Islet precursor cell (in vitro differentiated cells): Measurements from ENCODE around the gene DNAL1.

Experiments used
- DNase-seq: peaks from one replicate; pipeline ENCODE4 v3.0.0-alpha.2; 2018

Gene DNAL1

GRCh38 chr14:73726025-73726961, 81.5 kb downstream of the DNAL1 start:
- no peak for DNase-seq

DNA sequence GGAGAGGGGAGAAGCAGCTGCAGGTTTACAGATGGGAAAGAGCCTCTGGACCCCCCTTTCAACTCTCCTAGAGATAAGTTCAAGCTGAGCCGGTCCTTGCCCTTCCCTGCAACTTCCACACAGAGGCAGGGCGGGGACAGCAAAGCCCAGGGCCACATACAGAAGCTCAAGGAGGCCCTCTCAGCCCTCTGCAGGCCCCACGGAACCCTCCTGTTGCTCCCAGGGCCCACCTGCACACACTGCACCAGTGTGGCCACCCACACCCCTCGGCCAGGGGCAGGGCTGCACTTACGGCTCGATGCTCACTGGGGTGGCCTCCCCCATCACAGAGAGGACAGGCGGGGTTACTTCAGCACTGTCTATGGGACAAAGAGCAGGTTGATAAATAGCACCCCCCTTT, 82.4 kb downstream of the DNAL1 start:
- DNase-seq = no peak

- peak; percentile 94 for DNase-seq
Observed at GRCh38 chr14:73728717-73729330, 84.0 kb downstream of the DNAL1 start.

DNA sequence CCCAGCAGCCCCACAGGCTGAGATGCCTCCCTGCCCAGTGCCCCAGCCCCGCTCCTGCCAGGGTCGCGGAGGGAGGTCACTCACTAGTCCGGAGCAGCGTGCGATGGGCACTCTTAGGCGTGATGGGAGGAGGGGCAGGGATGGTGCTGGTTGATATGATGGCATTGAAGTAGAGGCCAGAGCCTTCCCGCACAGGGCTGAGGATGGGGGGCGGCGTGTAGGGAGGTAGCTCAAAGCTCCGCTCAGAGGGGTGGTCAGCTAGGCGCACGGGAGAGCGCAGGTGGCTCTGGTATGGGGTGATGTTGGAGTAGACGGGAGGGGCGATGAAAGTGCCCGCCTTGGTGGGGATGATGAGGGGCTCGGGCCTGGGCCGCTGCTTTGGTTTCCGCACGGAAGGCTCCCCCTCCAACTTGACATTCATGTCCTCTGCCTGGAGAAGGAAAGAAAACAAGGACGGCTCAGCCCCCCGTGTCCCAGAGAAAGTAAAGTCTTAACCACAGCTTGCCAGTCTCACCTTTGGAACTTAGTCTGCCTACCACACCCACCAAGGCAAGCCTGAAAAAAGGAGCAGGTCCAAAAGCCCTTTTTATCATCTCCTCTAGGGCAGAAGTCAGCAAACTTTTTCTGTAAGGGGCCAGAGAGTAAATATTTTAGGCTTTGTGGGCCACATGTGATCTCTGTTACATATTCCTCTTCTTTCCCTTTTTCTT, 84.9 kb downstream of the DNAL1 start:
- DNase-seq = no peak

GRCh38 chr14:73731111-73731510, 86.3 kb downstream of the DNAL1 start:
- DNase-seq = no peak

DNA sequence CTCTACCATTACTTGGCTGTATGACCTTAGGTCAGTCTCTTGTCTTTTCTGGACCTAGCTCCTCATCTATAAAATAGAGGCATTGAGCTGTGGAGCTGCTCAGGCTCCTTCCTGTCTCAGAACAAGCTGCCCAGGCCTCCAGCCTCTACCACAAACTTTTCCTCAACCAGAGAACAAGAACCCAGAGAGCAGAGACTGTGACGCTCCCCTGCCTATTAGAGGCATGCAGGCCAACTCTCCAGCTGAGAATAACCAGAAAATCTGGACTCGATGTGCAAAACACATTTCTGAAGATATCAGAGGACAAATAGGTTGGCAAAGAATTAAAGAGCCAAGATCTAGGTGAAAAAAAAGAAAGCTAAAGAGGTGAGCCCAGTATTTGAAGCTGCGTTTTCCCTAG, 87.2 kb downstream of the DNAL1 start:
- no peak for DNase-seq

GRCh38 chr14:73736842-73737241, 92.1 kb downstream of the DNAL1 start:
- no peak for DNase-seq

- peak; percentile 30 for DNase-seq
Observed at GRCh38 chr14:73738518-73739173, 93.9 kb downstream of the DNAL1 start.

DNA sequence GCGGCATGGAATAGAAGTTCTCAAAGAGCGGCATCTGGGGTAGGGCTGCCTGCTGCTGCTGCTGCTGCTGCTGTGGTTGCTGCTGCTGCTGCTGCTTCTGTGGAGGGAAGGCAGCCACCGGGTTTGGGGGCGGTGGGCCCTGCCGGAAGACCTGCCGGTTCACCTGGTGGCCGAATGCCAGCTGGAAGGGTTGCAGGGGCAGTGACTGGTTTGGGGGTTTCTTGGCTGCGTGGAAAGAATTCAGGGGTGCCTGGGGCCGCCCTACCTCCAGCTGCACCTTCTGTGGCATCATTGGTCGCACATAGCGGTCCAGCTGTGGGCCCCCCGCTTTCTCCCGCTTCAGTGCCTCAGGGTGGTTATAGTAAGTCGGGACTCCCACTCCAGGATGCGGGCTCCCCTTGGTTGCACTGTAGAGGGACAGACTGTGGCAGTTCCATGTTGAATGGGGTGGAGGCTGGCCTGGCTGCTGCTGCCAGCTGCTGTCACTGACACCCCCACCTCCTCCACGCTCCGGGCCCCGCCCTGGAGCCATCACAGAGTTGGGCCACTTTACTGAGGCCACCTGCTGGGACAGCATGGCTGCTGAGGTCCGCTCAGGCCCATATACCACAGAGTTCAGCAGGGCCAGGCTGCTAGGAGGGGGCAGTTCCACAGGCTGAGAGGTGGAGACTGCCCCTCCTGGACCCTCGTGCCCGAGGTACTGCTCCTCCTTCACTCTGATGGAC, 94.5 kb downstream of the DNAL1 start:
- DNase-seq = peak; percentile 41

GRCh38 chr14:73739899-73740617, 95.3 kb downstream of the DNAL1 start:
- DNase-seq = peak; percentile 31

GRCh38 chr14:73740618-73741326, 96.0 kb downstream of the DNAL1 start:
- peak; percentile 95 for DNase-seq

DNA sequence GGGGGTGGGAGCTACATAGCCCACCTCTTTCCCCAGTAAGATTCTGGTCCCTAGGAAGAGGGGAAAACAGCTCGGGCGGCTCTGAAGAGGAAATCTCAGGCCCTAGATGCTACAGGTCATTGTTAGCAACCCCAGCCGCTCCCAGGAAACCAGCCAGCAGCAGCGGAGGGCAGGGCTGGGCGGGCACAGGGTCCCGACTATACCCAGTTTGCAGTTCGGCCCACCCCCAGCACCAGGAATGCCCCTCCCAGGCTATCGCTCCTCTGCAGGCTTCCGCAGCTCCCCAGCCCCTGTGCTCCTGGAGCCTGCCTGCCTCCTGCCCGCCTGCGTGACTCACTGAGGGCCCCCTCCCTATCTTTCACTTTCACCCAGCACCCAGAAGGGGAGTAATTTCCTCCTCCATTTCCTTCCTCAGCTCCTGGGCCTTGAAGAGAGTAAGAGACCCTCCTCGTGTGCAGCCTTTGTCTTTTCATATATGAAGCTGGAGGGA, 96.6 kb downstream of the DNAL1 start:
- peak; percentile 96 for DNase-seq

- DNase-seq = peak; percentile 76
Observed at GRCh38 chr14:73741876-73742519, 97.2 kb downstream of the DNAL1 start.

DNA sequence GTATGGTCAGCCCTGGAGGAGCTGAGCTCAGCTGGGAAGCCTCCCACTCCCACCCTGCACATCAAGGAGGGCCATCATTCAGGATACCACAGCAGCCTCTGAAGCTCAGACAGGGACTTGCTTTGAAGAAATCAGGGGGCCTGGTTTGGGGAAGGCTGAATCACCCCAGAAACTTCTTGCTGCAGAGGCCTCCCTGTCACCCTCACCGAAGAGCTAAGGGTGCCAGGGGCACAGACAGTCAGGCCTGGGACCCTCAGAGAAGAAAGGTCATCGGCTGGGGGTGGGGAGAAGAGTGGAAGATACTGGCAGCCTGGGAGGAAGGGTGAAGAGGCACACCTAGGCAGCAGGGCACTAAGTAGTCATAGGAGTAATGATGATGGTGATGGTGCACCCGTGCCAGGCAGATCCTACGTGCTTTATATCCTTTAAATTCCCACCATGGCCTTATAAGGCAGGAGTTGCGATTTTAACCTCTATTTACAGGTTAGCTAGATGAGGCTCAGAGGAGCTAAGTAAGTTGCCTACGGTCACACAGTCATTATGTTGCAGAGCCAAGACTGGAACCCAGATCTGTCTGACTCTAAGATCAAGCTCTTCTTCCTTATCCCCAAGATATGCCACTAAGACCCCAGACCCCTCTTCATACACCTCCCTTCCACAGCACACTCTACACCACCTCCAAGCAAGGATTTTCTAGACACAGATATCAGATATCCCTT, 97.9 kb downstream of the DNAL1 start:
- DNase-seq = peak; percentile 34

DNA sequence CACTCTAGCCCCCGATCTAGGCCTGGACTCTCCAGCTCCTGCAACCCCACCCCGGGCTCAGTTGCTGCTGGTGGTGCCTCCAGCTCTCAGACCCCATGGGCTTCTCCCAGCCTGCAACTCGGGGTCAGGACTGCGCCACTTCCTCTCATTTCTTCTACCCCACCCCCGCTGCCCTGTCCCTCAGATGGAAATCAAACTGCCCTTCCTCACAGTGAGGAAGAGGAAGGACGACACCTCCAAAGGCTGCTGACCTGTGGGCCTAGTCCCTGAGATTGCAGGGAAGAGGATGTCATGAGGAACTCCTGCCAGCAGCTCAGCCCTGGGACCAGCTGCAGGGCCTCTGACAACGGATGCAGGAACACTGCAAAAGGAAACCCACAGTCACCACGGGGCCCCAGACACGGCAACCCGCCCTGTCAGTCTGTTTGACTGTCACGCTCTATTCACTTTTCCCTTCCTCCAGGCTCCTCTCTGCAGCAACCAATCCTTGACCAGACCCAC, 98.7 kb downstream of the DNAL1 start:
- peak; percentile 52 for DNase-seq

- DNase-seq = peak; percentile 41
Observed at GRCh38 chr14:73744175-73744867, 99.5 kb downstream of the DNAL1 start.

DNA sequence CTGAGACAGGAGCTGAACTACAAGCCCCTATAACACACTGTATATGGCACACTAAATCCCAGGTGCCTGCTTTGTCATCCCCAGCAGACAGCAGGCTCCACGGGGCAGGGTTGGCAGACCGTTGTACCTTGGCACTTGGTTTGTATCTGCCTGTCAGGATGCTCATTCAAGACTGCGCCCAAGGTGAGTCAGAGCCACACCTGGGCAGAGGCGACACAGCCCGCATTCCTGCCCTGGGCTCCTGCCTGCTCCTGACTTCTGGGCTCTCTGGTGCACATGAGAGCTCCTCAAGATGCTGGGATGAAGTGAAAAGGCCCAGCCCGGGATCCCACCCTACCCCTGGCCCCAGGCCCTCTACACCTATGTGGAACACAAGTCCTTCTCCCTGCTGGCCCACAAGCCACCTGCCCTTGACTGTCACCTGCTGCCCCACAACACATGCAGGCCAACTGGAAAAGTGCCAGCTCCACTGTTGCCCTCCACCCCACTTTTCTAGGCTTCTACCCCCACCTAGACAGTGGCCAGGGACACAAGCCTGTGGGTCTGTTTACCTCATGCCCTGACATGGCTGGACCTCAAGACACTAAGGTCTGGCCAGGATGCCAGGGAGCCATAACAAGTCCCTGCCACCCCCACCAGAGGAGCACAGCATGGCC, 100.2 kb downstream of the DNAL1 start:
- peak; percentile 57 for DNase-seq
